ENCODE results near the gene CTCFL. TPM values are rescaled to one million over a fixed set of nuclear protein-coding genes. Genes with fewer than 3 reads are reported as not detected.

The CTCFL gene
- total and polyA plus RNA-seq, 2 of the 8 experiments (the other 6 are each of a cell fraction or from before 2014, with no cell fraction given), result 0.30 to 0.80 TPM

DNA sequence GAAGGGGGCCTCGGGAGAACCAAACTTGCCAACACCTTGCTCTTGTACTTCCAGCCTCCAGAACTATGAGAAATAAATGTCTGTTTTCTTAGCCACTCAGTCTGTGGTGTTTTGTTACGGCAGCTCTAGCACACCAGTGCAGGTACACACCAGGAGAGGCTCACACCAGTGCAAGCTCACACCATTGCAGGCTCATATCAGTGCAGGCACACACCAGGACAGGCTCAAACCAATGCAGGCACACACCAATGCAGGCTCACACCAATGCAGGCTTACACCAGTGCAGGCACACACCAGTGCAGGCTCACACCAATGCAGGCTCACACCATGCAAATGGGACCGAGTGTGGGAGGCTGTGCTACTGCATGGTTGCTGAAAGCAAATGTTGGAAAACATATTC, 4.9 kb upstream of the CTCFL start (continued):
- TF ChIP-seq SIN3A (conservative IDR thresholded peaks at IDR 0.05 in 1 of 2, IDR thresholded peaks at IDR 0.05 in 1 of 2; ENCODE audit: low read depth in 1 of 2, low read length in 2 of 2), result no peak
- TF ChIP-seq EP300 (IDR thresholded peaks at IDR 0.05; ENCODE audit: borderline replicate concordance in 1 of 2, low read depth in 2 of 2, low read length in 2 of 2), result no peak

All from H1 (cell line).